NB4 (cell line): ENCODE results near the gene ATN1.

Source experiments
- DNase-seq: peaks from one replicate; pipeline ENCODE4 v3.0.0; 2010; ENCODE audit warnings: low read depth
- H3K4me3 ChIP-seq: one replicate; pipeline ENCODE4 v1.5.1; 2011; ENCODE audit warnings: mild to moderate bottlenecking, low read depth, low read length, moderate library complexity
- MAX ChIP-seq: IDR thresholded peaks from 2 replicates; pipeline ENCODE4 v1.6.1; 2011; ENCODE audit warnings: low read depth, low read length
- MYC ChIP-seq: IDR thresholded peaks from 2 replicates; pipeline ENCODE4 v1.6.1; 2011; ENCODE audit warnings: low read depth, low read length
- POLR2A ChIP-seq: IDR thresholded peaks from 2 replicates; pipeline ENCODE4 v1.6.1; 2011; ENCODE audit warnings: mild to moderate bottlenecking; ENCODE audit not compliant: insufficient read length; ENCODE audit errors: extremely low read depth
- TF ChIP-seq, protein P1 (sequence below): IDR thresholded peaks from one replicate; pipeline ENCODE4 v1.5.1; 2012; ENCODE audit warnings: low read depth, low read length

Gene ATN1

DNA sequence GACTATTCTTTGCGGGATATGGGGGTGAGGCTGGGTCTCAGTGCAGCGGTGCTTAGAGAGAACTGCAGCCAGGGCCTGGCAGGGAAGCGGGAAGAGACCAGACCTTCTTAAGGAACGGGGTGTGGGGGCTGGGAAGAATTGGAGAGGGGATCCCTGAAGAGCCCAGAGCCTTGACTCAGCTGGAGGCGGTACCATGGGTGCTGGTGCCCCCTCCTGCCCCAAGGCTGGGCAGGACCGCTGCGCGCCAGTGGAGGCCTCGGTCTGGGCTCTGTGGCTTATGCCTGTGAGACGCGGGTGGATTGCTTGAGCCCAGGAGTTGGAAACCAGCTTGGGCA is 14.5 kb downstream of the ATN1 start:
- TF ChIP-seq POLR2A (no peak), MAX (no peak), MYC (no peak)
- TF ChIP-seq, protein P1, sequence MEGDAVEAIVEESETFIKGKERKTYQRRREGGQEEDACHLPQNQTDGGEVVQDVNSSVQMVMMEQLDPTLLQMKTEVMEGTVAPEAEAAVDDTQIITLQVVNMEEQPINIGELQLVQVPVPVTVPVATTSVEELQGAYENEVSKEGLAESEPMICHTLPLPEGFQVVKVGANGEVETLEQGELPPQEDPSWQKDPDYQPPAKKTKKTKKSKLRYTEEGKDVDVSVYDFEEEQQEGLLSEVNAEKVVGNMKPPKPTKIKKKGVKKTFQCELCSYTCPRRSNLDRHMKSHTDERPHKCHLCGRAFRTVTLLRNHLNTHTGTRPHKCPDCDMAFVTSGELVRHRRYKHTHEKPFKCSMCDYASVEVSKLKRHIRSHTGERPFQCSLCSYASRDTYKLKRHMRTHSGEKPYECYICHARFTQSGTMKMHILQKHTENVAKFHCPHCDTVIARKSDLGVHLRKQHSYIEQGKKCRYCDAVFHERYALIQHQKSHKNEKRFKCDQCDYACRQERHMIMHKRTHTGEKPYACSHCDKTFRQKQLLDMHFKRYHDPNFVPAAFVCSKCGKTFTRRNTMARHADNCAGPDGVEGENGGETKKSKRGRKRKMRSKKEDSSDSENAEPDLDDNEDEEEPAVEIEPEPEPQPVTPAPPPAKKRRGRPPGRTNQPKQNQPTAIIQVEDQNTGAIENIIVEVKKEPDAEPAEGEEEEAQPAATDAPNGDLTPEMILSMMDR: no peak
- H3K4me3 ChIP-seq: no peak overlapping the region
- DNase-seq: no peak

GRCh38 chr12:6943389-6943721 is 15.6 kb downstream of the ATN1 start:
- no peak overlapping the region for H3K4me3 ChIP-seq
- peak; percentile 91 for DNase-seq
- no peak for TF ChIP-seq MAX
- TF ChIP-seq, protein P1: no peak
- TF ChIP-seq POLR2A: no peak
- TF ChIP-seq MYC: no peak

- TF ChIP-seq MAX (peak; percentile 18; the same call in 1 of the 2 replicates), POLR2A (peak; percentile 100)
- TF ChIP-seq, protein P1: no peak
- peak; percentile 97 for DNase-seq
- peak within 1 kb of the TSS; percentile 75 for H3K4me3 ChIP-seq
These were observed 16.1 kb downstream of the ATN1 start, which contains the start of the genes C12orf57 and RNU7-1 for GRCh38 chr12:6943722-6944380. Gene C12orf57 (plus strand): TSS chr12:6944022. CDS start chr12:6944122, 100 bp downstream. Gene RNU7-1 (plus strand): TSS chr12:6943816.

- DNase-seq: peak; percentile 94
- H3K4me3 ChIP-seq: peak overlapping the region; percentile 75
- TF ChIP-seq MYC (0 out of 2 replicates have a peak, but pooled peaks have one; percentile 32), MAX (peak; percentile 15; the same call in 1 of the 2 replicates), POLR2A (no peak)
- TF ChIP-seq, protein P1: peak; percentile 76
These were observed 16.8 kb downstream of the ATN1 start for GRCh38 chr12:6944381-6945186.

- no peak for DNase-seq
- TF ChIP-seq POLR2A (no peak), MYC (no peak), MAX (no peak)
- TF ChIP-seq, protein P1: no peak
- H3K4me3 ChIP-seq: no peak overlapping the region
These were observed 17.9 kb downstream of the ATN1 start for GRCh38 chr12:6945613-6946012.
